Measurements from ENCODE around the gene CIBAR2.

GRCh38 chr16:85078226-85078625, 34.0 kb downstream of the CIBAR2 start:
- TF ChIP-seq POLR2A (IDR thresholded peaks at IDR 0.05) (no peak), CTCF (IDR thresholded peaks at IDR 0.05) (no peak)
